Sigmoid colon (tissue), 7 donors: ENCODE results near the gene MC5R. TPM values are rescaled to one million over a fixed set of nuclear protein-coding genes. Genes with fewer than 3 reads are reported as not detected.

Experiments
- DNase-seq: peaks from one replicate; pipeline ENCODE4 v3.0.0-alpha.2; 2019
- H3K27ac ChIP-seq, 4 donors: fragments of 200-600 bp; sonication (generic); one replicate each; pipeline ENCODE4 v1.5.1; 2016 to 2019; ENCODE audit warnings: mild to moderate bottlenecking in 1 of 4
- H3K27me3 ChIP-seq, 3 donors: fragments of 200-600 bp; sonication (generic); one replicate each; pipeline ENCODE4 v1.5.1; 2019; ENCODE audit warnings: mild to moderate bottlenecking in 1 of 3
- H3K36me3 ChIP-seq, 4 donors: fragments of 200-600 bp; sonication (generic); one replicate each; pipeline ENCODE4 v1.5.1; 2016 to 2019
- H3K4me1 ChIP-seq, 4 donors: fragments of 200-600 bp; sonication (generic); one replicate each; pipeline ENCODE4 v1.5.1; 2017 to 2019
- H3K4me3 ChIP-seq, 4 donors: fragments of 200-600 bp; sonication (generic); one replicate each; pipeline ENCODE4 v1.5.1; 2017 to 2019; ENCODE audit warnings: mild to moderate bottlenecking in 2 of 4, moderate library complexity in 1 of 4
- H3K9me3 ChIP-seq, 4 donors: fragments of 200-600 bp in 3 of 4; sonication (generic) in 3 of 4; one replicate each; pipeline versions ENCODE4 v1.5.1 to v1.6.1; 2013 to 2019
- CTCF ChIP-seq, 4 experiments: fragments of 450-650 bp in 3 of 4; fragments of 200-600 bp in 1 of 4; IDR thresholded peaks; one replicate each; pipeline ENCODE4 v1.5.1; 2016 to 2019; ENCODE audit warnings: antibody characterized with exemption in 4 of 4, mild to moderate bottlenecking in 3 of 4, moderate library complexity in 2 of 4
- EP300 ChIP-seq, 4 donors: sonication (generic); formaldehyde crosslinking; IDR thresholded peaks; one replicate each; pipeline ENCODE4 v1.6.1; 2017; ENCODE audit warnings: antibody characterized with exemption in 4 of 4
- POLR2A ChIP-seq, 2 donors: fragments of 450-650 bp; IDR thresholded peaks; one replicate each; pipeline ENCODE4 v1.6.1; 2016; ENCODE audit warnings: antibody characterized with exemption in 2 of 2, mild to moderate bottlenecking in 2 of 2, moderate library complexity in 2 of 2
- POLR2AphosphoS5 ChIP-seq, 4 donors: sonication (generic); formaldehyde crosslinking; IDR thresholded peaks; one replicate each; pipeline ENCODE4 v1.6.1; 2017; ENCODE audit warnings: antibody characterized with exemption in 4 of 4
- WGBS, 2 donors: extraction: QIAGEN DNeasy Blood & Tissue Kit; methylation state at CpG; one replicate each; pipeline ENCODE4 v1.1.7; 2013; 5-methylcytosine and 5-hydroxymethylcytosine counted together
- intact Hi-C: fragments of 100-400 bp; cut with DNase I; formaldehyde crosslinking; loops from one replicate; pipeline ENCODE4 v1.15.1; 2023
- polyA plus RNA-seq, 3 donors: library from polyadenylated mRNA; stranded (reverse); fragments of 200-250 nt; gene quantifications; one replicate each; pipeline ENCODE4 v1.2.3, GENCODE V29; 2013
- total RNA-seq, 4 donors: library from RNA; depleted of rRNA; stranded (reverse); fragments of >200 nt; gene quantifications; one replicate each; pipeline ENCODE4 v1.1.0, GENCODE V29; 2016
- donor health status: healthy with polysubstance abuse.
- donor health status: Bipolar disorder and iron deficiency.
- donor health status: healthy.

Gene MC5R
- total and polyA plus RNA-seq, 7 donors = not detected

- Histone ChIP-seq H3K36me3 (no peaks in the 10 kb centered on the region), H3K9me3 (no peaks in the 10 kb centered on the region), H3K27me3 (peaks cover 0 to 4% (median 0%) of the 10 kb centered on the region in 3 donors), H3K4me3 (no peak overlapping the region), H3K27ac (no peak overlapping the region), H3K4me1 (no peaks in the 10 kb centered on the region)
- DNase-seq = no peak
- intact Hi-C loops = no loop called here
- 64 to 73% methylated on average over 10 of the region's 10 CpGs for WGBS, 2 donors
- no peak for TF ChIP-seq POLR2AphosphoS5 (IDR thresholded peaks at IDR 0.05)
These were observed 12.9 kb upstream of the MC5R start for GRCh38 chr18:13810950-13811485.

GRCh38 chr18:13811993-13812392 is 12.0 kb upstream of the MC5R start:
- peaks cover 0 to 4% (median 0%) of the 10 kb centered on the region in 3 donors for H3K27me3 ChIP-seq
- TF ChIP-seq CTCF (IDR thresholded peaks at IDR 0.05) (no peak), EP300 (IDR thresholded peaks at IDR 0.05) (no peak), POLR2A (IDR thresholded peaks at IDR 0.05) (no peak)
- H3K27ac ChIP-seq = no peak overlapping the region
- intact Hi-C loops = no loop called here
- no peaks in the 10 kb centered on the region for H3K9me3 ChIP-seq
- no peaks in the 10 kb centered on the region for H3K36me3 ChIP-seq
- H3K4me1 ChIP-seq = no peaks in the 10 kb centered on the region
- WGBS, 2 donors = 70 to 73% methylated on average over 6 of the region's 6 CpGs
- H3K4me3 ChIP-seq = no peak overlapping the region
- DNase-seq = no peak

GRCh38 chr18:13813271-13813849 is 10.6 kb upstream of the MC5R start:
- Histone ChIP-seq H3K9me3 (no peaks in the 10 kb centered on the region), H3K4me3 (no peak overlapping the region), H3K4me1 (no peaks in the 10 kb centered on the region), H3K27me3 (peaks cover 0 to 4% (median 0%) of the 10 kb centered on the region in 3 donors), H3K27ac (no peak overlapping the region), H3K36me3 (no peaks in the 10 kb centered on the region)
- WGBS, 2 donors = 31 to 38% methylated on average over 4 of the region's 4 CpGs
- intact Hi-C loops = no loop called here
- TF ChIP-seq POLR2AphosphoS5 (IDR thresholded peaks at IDR 0.05) = no peak
- peak in 3 of 4 experiments; percentile 52 to 83 (median 60) for TF ChIP-seq CTCF (IDR thresholded peaks at IDR 0.05)
- no peak for TF ChIP-seq POLR2A (IDR thresholded peaks at IDR 0.05)
- DNase-seq = no peak

GRCh38 chr18:13826209-13826608 is 2.3 kb downstream of the MC5R start:
- TF ChIP-seq CTCF (IDR thresholded peaks at IDR 0.05) (no peak), POLR2A (IDR thresholded peaks at IDR 0.05) (no peak), POLR2AphosphoS5 (IDR thresholded peaks at IDR 0.05) (no peak), EP300 (IDR thresholded peaks at IDR 0.05) (no peak)
- H3K4me3 ChIP-seq = no peak overlapping the region
- peaks cover 0 to 5% (median 2%) of the 10 kb centered on the region in 4 donors for H3K4me1 ChIP-seq
- H3K27ac ChIP-seq = no peak overlapping the region
- H3K9me3 ChIP-seq = no peaks in the 10 kb centered on the region
- WGBS, 2 donors = 92 to 96% methylated on average over 26 of the region's 26 CpGs
- peaks cover 0 to 24% (median 0%) of the 10 kb centered on the region in 3 donors for H3K27me3 ChIP-seq
- intact Hi-C loops = loop anchor here (10.0 kb wide), 1 partner anchor 259 kb away; no protein-coding TSS in a partner anchor
- DNase-seq = no peak
- H3K36me3 ChIP-seq = no peaks in the 10 kb centered on the region

- intact Hi-C loops = no loop called here
- H3K27ac ChIP-seq = no peak overlapping the region
- H3K4me3 ChIP-seq = no peak overlapping the region
- 28 to 66% methylated on average over 11 of the region's 11 CpGs for WGBS, 2 donors
- DNase-seq = no peak
- H3K36me3 ChIP-seq = no peaks in the 10 kb centered on the region
- H3K27me3 ChIP-seq = peaks cover 0 to 17% (median 0%) of the 10 kb centered on the region in 3 donors
- no peaks in the 10 kb centered on the region for H3K4me1 ChIP-seq
- no peak for TF ChIP-seq POLR2A (IDR thresholded peaks at IDR 0.05)
- no peaks in the 10 kb centered on the region for H3K9me3 ChIP-seq
These were observed 8.0 kb downstream of the MC5R start for GRCh38 chr18:13831864-13832508.
